NCI-H1436 treated with DMSO at 0.1 percent for 48 hours (cell line): ENCODE data around the gene PGD.
"Not testable (repeated sequence)": the region's sequence is repeated elsewhere in the genome, so short reads cannot be mapped to it uniquely, and the experiment has no call there.

Experiments used
- DNase-seq: peaks from one replicate; lab custom pipeline; 2025; lab: John Stamatoyannopoulos, UW

The PGD gene

DNA sequence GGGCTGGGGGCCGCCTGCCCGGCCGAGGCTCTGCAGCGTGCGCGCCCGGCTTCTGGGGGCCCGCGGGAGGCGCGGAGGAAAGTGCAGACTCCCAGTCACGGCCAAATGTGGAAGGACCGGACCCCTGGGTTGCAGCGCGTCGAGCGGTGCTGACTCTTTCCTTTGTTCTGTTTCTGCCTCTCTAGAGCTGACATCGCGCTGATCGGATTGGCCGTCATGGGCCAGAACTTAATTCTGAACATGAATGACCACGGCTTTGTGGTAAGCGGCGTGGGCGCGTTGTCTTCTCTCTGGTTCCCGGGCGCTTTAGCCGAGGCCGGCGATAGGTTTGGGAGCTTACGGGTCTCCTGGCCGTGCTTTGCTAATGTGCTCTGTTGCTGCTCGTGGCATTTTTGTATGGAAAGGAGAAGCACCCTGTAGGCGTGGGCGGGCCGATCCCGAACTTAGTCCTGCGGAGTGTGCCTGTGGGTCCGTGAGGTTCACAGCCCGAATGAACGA, 629 bp downstream of the PGD start:
- no peak for DNase-seq

DNA sequence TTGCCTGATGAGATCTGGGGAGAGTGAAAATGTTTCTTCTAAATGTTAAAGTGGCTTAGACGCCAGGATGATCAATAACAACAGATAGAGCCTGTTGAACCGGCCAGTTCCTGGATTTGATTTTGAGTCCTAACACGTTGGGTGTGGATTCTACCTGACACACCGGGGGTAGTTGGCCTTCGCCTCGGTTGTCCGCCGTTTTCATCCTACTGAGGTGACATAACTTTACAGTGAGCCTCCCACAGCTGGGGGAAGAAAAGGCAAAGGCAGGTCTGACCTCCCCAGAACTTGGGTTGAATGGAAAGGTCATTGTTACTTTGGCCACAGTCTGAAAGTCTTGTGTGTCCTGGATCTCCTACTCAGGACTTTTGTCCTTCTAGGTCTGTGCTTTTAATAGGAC, 1.1 kb downstream of the PGD start:
- no peak for DNase-seq

- no peak for DNase-seq
Measured at GRCh38 chr1:10401281-10401680, 2.4 kb downstream of the PGD start.

DNA sequence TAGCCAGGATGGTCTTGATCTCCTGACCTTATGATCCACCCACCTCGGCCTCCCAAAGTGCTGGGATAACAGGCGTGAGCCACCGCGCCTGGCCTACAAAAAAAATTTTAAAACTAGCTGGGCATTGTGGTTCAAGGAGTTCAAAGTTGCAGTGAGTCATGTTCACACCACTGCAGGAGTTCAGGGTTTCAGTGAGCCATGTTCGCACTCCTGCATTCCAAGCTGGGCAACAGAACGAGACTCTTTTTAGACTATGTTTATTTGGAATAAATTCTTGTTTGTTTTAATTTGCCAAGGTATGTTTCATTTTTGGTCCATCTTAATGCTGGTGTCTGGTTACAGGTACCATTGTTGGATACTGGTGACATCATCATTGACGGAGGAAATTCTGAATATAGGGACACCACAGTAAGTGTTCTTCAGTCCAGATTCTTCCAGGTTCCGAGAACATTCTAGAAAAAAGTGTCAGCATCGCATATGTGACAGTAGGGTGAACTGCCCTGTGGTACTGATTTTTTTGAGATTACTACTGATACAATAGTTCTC, 3.9 kb downstream of the PGD start:
- DNase-seq: no peak

- no peak for DNase-seq
Measured at GRCh38 chr1:10407201-10407600, 8.3 kb downstream of the PGD start.

GRCh38 chr1:10415211-10415930, 16.5 kb downstream of the PGD start:
- DNase-seq: no peak

- DNase-seq: not testable (repeated sequence)
Measured at GRCh38 chr1:10415967-10416366, 17.1 kb downstream of the PGD start.

DNA sequence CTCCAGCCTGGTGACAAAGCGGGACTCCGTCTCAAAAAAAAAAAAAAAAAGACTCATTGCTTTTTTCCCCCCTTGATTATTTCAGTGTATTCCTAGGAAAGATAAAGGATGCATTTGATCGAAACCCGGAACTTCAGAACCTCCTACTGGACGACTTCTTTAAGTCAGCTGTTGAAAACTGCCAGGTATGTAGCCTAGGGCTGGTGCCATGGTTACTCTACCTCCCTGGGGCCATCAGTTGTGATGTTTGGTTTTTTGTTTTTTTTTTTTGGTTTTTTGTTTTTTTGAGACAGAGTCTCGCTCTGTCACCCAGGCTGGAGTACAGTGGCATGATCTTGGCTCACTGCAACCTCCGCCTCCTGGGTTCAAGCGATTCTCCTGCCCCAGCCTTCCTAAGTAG, 19.9 kb downstream of the PGD start:
- not testable (repeated sequence) for DNase-seq

DNA sequence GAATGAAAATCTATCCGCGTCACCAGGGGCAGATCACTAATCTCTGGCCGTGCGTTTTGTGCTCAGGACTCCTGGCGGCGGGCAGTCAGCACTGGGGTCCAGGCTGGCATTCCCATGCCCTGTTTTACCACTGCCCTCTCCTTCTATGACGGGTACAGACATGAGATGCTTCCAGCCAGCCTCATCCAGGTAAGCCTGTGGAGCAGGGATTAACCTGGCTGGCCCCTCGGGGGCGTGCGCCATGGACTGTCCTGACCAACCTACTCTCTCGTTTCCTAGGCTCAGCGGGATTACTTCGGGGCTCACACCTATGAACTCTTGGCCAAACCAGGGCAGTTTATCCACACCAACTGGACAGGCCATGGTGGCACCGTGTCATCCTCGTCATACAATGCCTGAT, 20.5 kb downstream of the PGD start:
- DNase-seq: no peak

GRCh38 chr1:10421637-10422036, 22.8 kb downstream of the PGD start:
- no peak for DNase-seq

DNA sequence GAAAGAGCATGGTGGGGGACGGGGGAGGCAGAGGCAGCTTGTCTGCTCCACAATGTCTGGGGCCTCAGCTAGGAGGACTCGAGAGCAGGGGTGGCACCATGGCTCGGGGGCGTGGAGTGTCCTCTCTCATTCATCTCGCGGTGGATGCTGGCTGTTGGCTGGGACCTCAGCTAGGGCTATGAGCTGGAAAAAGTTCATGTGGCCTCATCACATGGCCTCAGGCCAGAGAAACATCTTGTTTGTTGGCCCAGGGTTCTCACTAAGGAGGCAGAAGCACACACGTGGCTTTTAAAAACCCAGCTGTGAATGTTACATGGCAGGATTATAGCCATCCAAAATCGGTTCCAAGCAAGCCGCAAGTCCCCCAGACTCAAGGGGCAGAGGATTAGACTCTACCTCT, 25.2 kb downstream of the PGD start:
- no peak for DNase-seq

- DNase-seq: no peak
Measured at GRCh38 chr1:10424651-10425050, 25.8 kb downstream of the PGD start.

DNA sequence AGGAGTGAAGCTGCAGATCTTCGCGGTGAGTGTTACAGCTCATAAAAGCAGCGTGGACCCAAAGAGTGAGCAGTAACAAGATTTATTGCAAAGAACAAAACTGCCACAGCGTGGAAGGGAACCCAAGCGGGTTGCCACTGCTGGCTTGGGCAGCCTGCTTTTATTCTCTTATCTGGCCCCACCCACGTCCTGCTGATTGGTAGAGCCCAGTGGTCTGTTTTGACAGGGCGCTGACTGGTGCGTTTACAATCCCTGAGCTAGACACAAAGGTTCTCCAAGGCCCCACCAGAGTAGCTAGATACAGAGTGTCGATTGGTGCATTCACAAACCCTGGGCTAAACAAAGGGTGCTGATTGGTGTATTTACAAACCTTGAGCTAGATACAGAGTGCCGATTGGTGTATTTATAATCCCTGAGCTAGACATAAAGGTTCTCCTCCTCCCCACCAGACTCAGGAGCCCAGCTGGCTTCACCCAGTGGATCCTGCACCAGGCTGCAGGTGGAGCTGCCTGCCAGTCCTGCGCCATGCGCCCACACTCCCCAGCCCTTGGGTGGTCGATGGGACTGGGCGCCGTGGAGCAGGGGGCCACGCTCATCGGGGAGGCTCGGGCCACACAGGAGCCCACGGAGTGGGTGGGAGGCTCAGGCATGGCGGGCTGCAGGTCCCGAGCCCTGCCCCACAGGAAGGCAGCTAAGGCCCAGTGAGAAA, 27.1 kb downstream of the PGD start:
- not testable (repeated sequence) for DNase-seq

DNA sequence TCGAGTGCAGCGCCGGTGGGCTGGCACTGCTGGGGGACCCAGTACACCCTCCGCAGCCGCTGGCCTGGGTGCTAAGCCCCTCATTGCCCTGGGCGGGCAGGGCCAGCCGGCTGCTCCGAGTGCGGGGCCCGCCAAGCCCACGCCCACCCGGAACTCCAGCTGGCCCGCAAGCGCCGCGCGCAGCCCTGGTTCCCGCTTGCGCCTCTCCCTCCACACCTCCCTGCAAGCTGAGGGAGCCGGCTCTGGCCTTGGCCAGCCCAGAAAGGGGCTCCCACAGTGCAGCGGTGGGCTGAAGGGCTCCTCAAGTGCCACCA, 27.6 kb downstream of the PGD start:
- not testable (repeated sequence) for DNase-seq

- DNase-seq: no peak
Measured at GRCh38 chr1:10428984-10429383, 30.1 kb downstream of the PGD start.

GRCh38 chr1:10429868-10430215, 31.0 kb downstream of the PGD start:
- no peak for DNase-seq

- DNase-seq: no peak
Measured at GRCh38 chr1:10430216-10431069, 31.6 kb downstream of the PGD start, which contains the start of gene CENPS. Gene CENPS (plus strand): TSS chr1:10430433. CDS start chr1:10430518, 85 bp downstream.

- DNase-seq: no peak
Measured at GRCh38 chr1:10431070-10431730, 32.3 kb downstream of the PGD start.

DNA sequence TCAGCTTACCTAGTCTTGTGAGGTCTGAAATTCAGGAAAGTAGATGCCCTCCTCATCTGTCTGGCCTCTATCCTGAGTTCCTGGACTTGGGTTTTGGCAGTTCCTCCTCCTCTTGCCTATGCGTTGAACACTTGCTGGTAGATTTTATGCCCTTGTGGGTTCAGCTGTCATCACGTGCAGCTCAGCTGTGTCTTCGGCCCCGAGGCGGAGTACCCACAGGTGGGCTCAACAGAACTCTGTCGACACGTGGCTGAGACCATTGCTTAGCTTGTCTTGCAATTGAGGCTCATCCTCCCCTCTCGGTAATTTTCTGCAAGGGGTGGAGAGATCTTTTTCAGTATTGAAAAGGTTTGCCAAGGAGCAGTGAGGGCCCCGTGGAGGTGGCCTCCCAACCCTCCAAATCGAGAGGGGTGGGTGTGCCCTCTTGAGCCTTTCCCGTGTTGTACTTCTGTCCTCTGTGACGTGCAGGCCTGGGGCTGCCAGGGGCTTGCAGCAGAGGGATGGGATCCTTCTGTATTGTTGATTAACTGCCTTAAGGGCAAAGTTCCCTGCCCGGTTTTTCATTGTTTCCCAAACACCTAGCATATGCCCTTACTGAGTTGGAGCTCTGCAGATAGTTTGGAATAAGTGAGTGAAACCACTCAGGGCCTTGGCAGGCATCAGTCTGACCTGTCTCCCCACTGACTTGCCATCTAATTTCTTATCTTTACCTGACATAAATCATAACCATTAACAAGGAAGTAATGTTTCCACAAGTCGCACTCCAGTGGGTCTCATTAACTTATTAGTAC, 34.2 kb downstream of the PGD start:
- DNase-seq: no peak

DNA sequence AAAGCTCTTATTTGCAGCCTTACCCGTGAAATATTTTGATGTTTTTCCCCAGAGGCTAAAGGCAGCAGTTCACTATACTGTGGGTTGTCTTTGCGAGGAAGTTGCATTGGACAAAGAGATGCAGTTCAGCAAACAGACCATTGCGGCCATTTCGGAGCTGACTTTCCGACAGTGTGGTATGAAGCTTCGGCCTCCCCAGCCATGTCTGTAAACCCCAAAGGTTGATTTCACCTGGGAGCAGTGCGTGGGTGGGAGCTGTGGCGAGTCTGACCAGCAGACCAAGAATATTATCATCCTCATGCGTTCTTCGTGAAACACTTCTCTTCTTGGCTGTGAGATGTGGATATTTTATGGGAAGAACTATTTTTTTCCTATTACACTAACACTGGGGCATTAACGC, 34.9 kb downstream of the PGD start:
- DNase-seq: no peak

DNA sequence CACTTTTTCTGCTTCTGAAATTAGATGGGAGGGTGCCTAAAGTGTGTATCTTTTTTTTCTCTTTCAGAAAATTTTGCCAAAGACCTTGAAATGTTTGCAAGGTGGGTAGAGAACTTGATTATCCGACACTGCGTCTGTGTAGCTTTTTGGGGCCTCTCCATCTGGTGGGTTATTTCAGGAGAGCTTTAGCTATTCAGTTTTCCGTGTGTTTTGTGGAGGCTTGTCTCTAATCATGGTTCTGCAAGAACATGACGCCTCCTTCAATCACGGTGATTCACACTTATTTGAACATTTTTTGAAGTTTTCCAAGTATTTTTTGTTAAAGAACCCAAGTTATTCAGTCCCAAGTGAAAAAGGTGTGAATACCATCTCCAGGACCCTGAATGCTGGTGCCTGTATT, 35.7 kb downstream of the PGD start:
- no peak for DNase-seq
